Transverse colon (tissue), 4 donors: ENCODE data around the gene TGFBR2. TPM values are rescaled to one million over a fixed set of nuclear protein-coding genes. Genes with fewer than 3 reads are reported as not detected.

ENCODE experiments used
- DNase-seq: peaks from one replicate; pipeline ENCODE4 v3.0.0-alpha.2; 2019
- H3K27ac ChIP-seq, 4 donors: fragments of 200-600 bp; sonication (generic); 2 replicates each; pipeline ENCODE4 v1.5.1; 2016 to 2018; ENCODE audit warnings: inconsistent platforms in 4 of 4
- H3K27me3 ChIP-seq: fragments of 200-600 bp; sonication (generic); 2 replicates; pipeline ENCODE4 v1.5.1; 2017; ENCODE audit warnings: inconsistent platforms
- H3K36me3 ChIP-seq, 4 donors: fragments of 200-600 bp; sonication (generic); 2 replicates each; pipeline ENCODE4 v1.5.1; 2017 to 2019; ENCODE audit warnings: inconsistent platforms in 4 of 4
- H3K4me1 ChIP-seq, 4 donors: fragments of 200-600 bp; sonication (generic); 2 replicates each; pipeline ENCODE4 v1.5.1; 2017 to 2020; ENCODE audit warnings: inconsistent platforms in 4 of 4
- H3K4me3 ChIP-seq, 4 donors: fragments of 200-600 bp; sonication (generic); 1 replicate in 1 of 4; 2 replicates in 3 of 4; pipeline versions ENCODE4 v1.5.1 to v1.6.1; 2017 to 2019; ENCODE audit warnings: inconsistent platforms in 4 of 4
- H3K9me3 ChIP-seq, 2 donors: fragments of 200-600 bp; sonication (generic); 2 replicates each; pipeline ENCODE4 v1.5.1; 2017 to 2019; ENCODE audit warnings: inconsistent platforms in 2 of 2
- CTCF ChIP-seq, 5 experiments: fragments of 200-600 bp in 3 of 5; fragments of 450-650 bp in 2 of 5; sonication (generic) in 3 of 5; IDR thresholded peaks; 1 replicate in 2 of 5; 2 replicates in 3 of 5; pipeline ENCODE4 v1.5.1; 2016 to 2017; ENCODE audit warnings: antibody characterized with exemption in 5 of 5, inconsistent platforms in 3 of 5, mild to moderate bottlenecking in 2 of 5, moderate library complexity in 1 of 5
- EP300 ChIP-seq: sonication (generic); formaldehyde crosslinking; IDR thresholded peaks from one replicate; pipeline ENCODE4 v1.6.1; 2017; ENCODE audit warnings: antibody characterized with exemption, low read depth
- POLR2A ChIP-seq: fragments of 450-650 bp; IDR thresholded peaks from one replicate; pipeline ENCODE4 v1.6.1; 2016; ENCODE audit warnings: antibody characterized with exemption, mild to moderate bottlenecking, moderate library complexity
- POLR2AphosphoS5 ChIP-seq, 3 donors: sonication (generic); formaldehyde crosslinking; IDR thresholded peaks; one replicate each; pipeline ENCODE4 v1.6.1; 2016; ENCODE audit warnings: antibody characterized with exemption in 3 of 3
- WGBS, 2 donors: methylation state at CpG; one replicate each; pipeline ENCODE4 v1.1.5; 2018; ENCODE audit warnings: low coverage in 1 of 2; 5-methylcytosine and 5-hydroxymethylcytosine counted together
- in situ Hi-C, 4 donors: fragments of 200-750 bp; cut with MboI; loops; one replicate each; pipeline versions ENCODE4 v1.15.0 to v1.15.1; 2017; ENCODE audit warnings: low sequenced_read_pairs in 3 of 4, low pct_ligation_motif_present in 1 of 4, low pct_unique_long_range_greater_than_20kb in 1 of 4
- intact Hi-C: fragments of 100-400 bp; cut with DNase I; formaldehyde crosslinking; loops from one replicate; pipeline ENCODE4 v1.15.1; 2023; ENCODE audit warnings: low total_unique reads
- total RNA-seq, 4 donors: library from RNA; depleted of rRNA; stranded (reverse); fragments of >200 nt; gene quantifications; one replicate each; pipeline ENCODE4 v1.1.0, GENCODE V29; 2016

TGFBR2 gene
- total RNA-seq, 4 donors from 2014 or later = 63.2 to 179 (median 98.5) TPM

DNA sequence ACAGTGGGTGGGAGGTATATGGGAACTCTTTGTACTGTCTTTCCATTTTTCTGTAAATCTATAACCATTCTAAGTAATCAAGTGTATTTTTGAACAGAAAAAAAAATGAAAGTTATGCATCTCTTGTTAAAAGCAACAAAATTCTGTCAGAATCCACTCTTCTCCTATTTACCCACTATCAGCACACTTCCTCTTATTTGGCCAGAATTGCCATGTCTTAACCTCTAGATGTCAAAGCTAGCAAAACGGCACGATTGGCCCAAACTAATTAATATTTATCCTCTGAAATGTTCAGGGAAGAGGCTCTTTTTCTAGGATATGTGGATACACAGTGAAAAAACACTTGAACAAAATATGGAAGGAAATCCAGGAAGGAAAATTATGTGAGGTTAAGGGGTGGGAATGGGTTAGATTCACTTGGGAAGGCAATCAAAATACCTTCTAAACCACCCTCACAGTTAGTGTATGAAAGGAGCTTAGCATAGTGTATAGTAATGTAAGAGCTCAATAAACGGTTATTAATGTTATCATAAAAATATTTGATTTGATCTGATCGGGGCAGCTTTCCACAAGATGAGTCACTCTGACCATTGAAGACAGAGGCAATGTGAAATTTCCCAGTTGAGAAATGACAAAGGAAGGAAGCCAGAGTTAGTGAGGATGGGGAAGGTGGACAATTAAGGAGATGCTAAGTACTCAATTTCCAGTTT, 20.1 kb upstream of the TGFBR2 start:
- intact Hi-C loops = no loop called here
- DNase-seq = no peak
- H3K9me3 ChIP-seq = no peaks in the 10 kb centered on the region
- no peak for TF ChIP-seq POLR2A
- TF ChIP-seq EP300 = no peak
- TF ChIP-seq POLR2AphosphoS5 (IDR thresholded peaks at IDR 0.05) = no peak
- no peak for TF ChIP-seq CTCF (IDR thresholded peaks at IDR 0.05)
- no peak overlapping the region for H3K27ac ChIP-seq
- peaks cover 0 to 26% (median 3%) of the 10 kb centered on the region in 4 donors for H3K4me1 ChIP-seq
- in situ Hi-C loops = no loop called here
- WGBS, 2 donors = 85 to 88% methylated on average over 4 of the region's 4 CpGs
- H3K4me3 ChIP-seq = no peak overlapping the region
- H3K27me3 ChIP-seq = no peaks in the 10 kb centered on the region
- no peaks in the 10 kb centered on the region for H3K36me3 ChIP-seq

GRCh38 chr3:30586806-30587486, 19.5 kb upstream of the TGFBR2 start:
- Histone ChIP-seq H3K4me3 (no peak overlapping the region), H3K9me3 (no peaks in the 10 kb centered on the region), H3K27ac (no peak overlapping the region), H3K4me1 (peaks cover 0 to 26% (median 3%) of the 10 kb centered on the region in 4 donors), H3K36me3 (no peaks in the 10 kb centered on the region), H3K27me3 (no peaks in the 10 kb centered on the region)
- WGBS, 2 donors = 91 to 92% methylated on average over 3 to 4 of the region's 4 CpGs
- DNase-seq = no peak
- in situ Hi-C loops = no loop called here
- intact Hi-C loops = no loop called here
- TF ChIP-seq POLR2A (no peak), POLR2AphosphoS5 (IDR thresholded peaks at IDR 0.05) (no peak), CTCF (IDR thresholded peaks at IDR 0.05) (no peak), EP300 (no peak)

GRCh38 chr3:30587904-30588303, 18.5 kb upstream of the TGFBR2 start:
- in situ Hi-C loops = no loop called here
- intact Hi-C loops = no loop called here
- 50 to 72% methylated on average over 2 of the region's 2 CpGs for WGBS, 2 donors
- peaks cover 0 to 26% (median 3%) of the 10 kb centered on the region in 4 donors for H3K4me1 ChIP-seq
- H3K9me3 ChIP-seq = no peaks in the 10 kb centered on the region
- TF ChIP-seq EP300 (no peak), POLR2A (no peak), POLR2AphosphoS5 (IDR thresholded peaks at IDR 0.05) (no peak), CTCF (IDR thresholded peaks at IDR 0.05) (no peak)
- H3K27me3 ChIP-seq = no peaks in the 10 kb centered on the region
- no peak for DNase-seq
- no peaks in the 10 kb centered on the region for H3K36me3 ChIP-seq
- no peak overlapping the region for H3K4me3 ChIP-seq
- H3K27ac ChIP-seq = peak overlapping the region in 1 of 4 donors; percentile 0

DNA sequence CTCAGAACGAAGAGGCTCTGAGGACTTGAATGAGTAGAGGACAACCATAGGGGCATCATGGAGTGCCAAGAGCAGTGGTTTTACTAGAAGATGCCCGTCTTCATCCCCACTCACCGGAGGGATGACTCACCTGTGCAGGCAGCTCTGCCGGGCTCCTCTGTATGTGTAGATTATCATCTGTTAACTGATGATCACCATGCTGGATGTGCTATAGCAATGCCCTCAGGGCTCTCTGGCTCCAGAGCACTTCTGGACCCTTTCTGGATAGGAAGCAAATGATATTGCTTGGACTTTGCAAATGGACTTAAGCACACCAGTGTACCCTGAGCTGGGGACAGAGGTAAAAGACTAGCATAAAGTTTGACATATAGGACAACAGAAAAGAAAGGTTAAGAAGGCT, 10.2 kb upstream of the TGFBR2 start:
- Histone ChIP-seq H3K27ac (peak overlapping the region in 2 of 4 donors; percentile 57 to 68), H3K9me3 (peaks cover 0 to 6% of the 10 kb centered on the region in 2 donors)

More for the DNA sequence above, 10.2 kb upstream of the TGFBR2 start:
- Histone ChIP-seq H3K4me3 (no peak overlapping the region), H3K36me3 (no peaks in the 10 kb centered on the region), H3K4me1 (peaks cover 13 to 25% (median 19%) of the 10 kb centered on the region in 4 donors), H3K27me3 (no peaks in the 10 kb centered on the region)
- in situ Hi-C loops = no loop called here
- intact Hi-C loops = no loop called here
- DNase-seq = no peak
- TF ChIP-seq EP300 = no peak
- WGBS, 2 donors = 95 to 100% methylated on average over 2 to 3 of the region's 4 CpGs
